K562 (cell line): ENCODE measurements around the gene DOCK1.

Experiments used
- CBX3 ChIP-seq, 2 experiments: IDR thresholded peaks; 1 replicate in 1 of 2; 2 replicates in 1 of 2; pipeline ENCODE4 v1.6.1; 2012; ENCODE audit warnings: inconsistent platforms in 2 of 2, low read length in 2 of 2, borderline replicate concordance in 1 of 2, control low read depth in 1 of 2
- CTCF ChIP-seq, 3 experiments: IDR thresholded peaks in 2 of 3; conservative IDR thresholded peaks in 1 of 3; 2 replicates each; pipeline ENCODE4 v1.5.1; 2011 to 2012; ENCODE audit warnings: low read length in 3 of 3, mild to moderate bottlenecking in 3 of 3, control low read depth in 2 of 3, improper control_type of control experiment in 1 of 3, inconsistent platforms in 1 of 3, low read depth in 1 of 3, mixed read lengths in 1 of 3, moderate library complexity in 1 of 3; ENCODE audit not compliant: insufficient read depth in 2 of 3
- ESRRA ChIP-seq: fragments of 450-650 bp; IDR thresholded peaks from 2 replicates; pipeline ENCODE4 v1.6.1; 2014; ENCODE audit warnings: low read depth, mild to moderate bottlenecking, moderate library complexity, borderline replicate concordance
- HDGF ChIP-seq: fragments of 450-650 bp; IDR thresholded peaks from 2 replicates; pipeline ENCODE4 v1.6.1; 2016
- MAX ChIP-seq: sonication (generic); formaldehyde crosslinking; IDR thresholded peaks from 2 replicates; pipeline ENCODE4 v1.9.0; 2022; ENCODE audit warnings: mild to moderate bottlenecking, missing genetic modification reagents
- POLR2AphosphoS5 ChIP-seq: IDR thresholded peaks from 2 replicates; pipeline ENCODE4 v1.6.1; 2011; ENCODE audit warnings: mild to moderate bottlenecking, low read depth, low read length, moderate library complexity; ENCODE audit not compliant: control insufficient read depth, insufficient read depth
- SMAD1 ChIP-seq: fragments of 150-350 bp; IDR thresholded peaks from 2 replicates; pipeline ENCODE4 v1.6.1; 2014; ENCODE audit warnings: low read length, low read depth; ENCODE audit not compliant: partially characterized antibody
- SPI1 ChIP-seq: IDR thresholded peaks from 2 replicates; pipeline ENCODE4 v1.6.1; 2011; ENCODE audit warnings: low read depth, low read length, control low read depth, borderline replicate concordance
- ZBTB7A ChIP-seq: IDR thresholded peaks from 2 replicates; pipeline ENCODE4 v1.6.1; 2011; ENCODE audit warnings: low read depth, mild to moderate bottlenecking, low read length, moderate library complexity, borderline replicate concordance; ENCODE audit not compliant: control insufficient read depth
- ZNF354B ChIP-seq: fragments of 250-450 bp; sonication (Bioruptor Pico); IDR thresholded peaks from 2 replicates; pipeline ENCODE4 v1.4.0; 2020
- ZNF717 ChIP-seq: fragments of 250-450 bp; sonication (Bioruptor Pico); IDR thresholded peaks from 2 replicates; pipeline ENCODE4 v1.5.0; 2021
- ZZZ3 ChIP-seq: fragments of 450-650 bp; IDR thresholded peaks from 2 replicates; pipeline ENCODE4 v1.6.1; 2016; ENCODE audit warnings: antibody characterized with exemption, mild to moderate bottlenecking, moderate library complexity
- TF ChIP-seq, protein P1 (sequence below): sonication (generic); formaldehyde crosslinking; IDR thresholded peaks from 2 replicates; pipeline ENCODE4 v1.8.1; 2022; ENCODE audit warnings: missing genetic modification reagents

DNA sequence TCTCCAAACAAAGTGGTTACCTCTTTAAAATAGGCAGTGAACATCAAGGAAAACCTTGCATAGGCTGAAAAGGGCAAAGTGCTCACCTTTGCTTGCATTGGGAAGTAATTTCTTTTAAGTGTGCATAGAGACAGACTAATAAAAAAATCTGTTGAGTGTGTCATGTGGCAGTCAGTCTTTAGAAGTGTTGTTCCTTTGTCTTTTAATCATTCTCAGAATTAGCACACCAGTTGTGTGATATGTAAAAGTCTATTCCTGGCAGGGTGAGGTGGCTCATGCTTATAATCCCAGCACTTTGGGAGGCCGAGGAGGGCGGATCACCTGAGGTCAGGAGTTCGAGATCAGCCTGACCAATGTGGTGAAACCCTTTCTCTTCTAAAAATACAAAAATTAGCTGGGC lies 174.2 kb downstream of the DOCK1 start:
- TF ChIP-seq, protein P1, sequence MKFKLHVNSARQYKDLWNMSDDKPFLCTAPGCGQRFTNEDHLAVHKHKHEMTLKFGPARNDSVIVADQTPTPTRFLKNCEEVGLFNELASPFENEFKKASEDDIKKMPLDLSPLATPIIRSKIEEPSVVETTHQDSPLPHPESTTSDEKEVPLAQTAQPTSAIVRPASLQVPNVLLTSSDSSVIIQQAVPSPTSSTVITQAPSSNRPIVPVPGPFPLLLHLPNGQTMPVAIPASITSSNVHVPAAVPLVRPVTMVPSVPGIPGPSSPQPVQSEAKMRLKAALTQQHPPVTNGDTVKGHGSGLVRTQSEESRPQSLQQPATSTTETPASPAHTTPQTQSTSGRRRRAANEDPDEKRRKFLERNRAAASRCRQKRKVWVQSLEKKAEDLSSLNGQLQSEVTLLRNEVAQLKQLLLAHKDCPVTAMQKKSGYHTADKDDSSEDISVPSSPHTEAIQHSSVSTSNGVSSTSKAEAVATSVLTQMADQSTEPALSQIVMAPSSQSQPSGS: no peak
- no peak for TF ChIP-seq HDGF
- TF ChIP-seq ZBTB7A: no peak
- no peak for TF ChIP-seq MAX (CRISPR knock-in tag)
- TF ChIP-seq ZNF717 (CRISPR knock-in tag): no peak
- no peak for TF ChIP-seq SPI1
- TF ChIP-seq CBX3 (IDR thresholded peaks at IDR 0.05; ENCODE audit: borderline replicate concordance in 1 of 2, low read length in 2 of 2): no peak
- no peak for TF ChIP-seq ZNF354B (CRISPR knock-in tag)
- TF ChIP-seq CTCF (IDR thresholded peaks at IDR 0.05 in 2 of 3, conservative IDR thresholded peaks at IDR 0.05 in 1 of 3; ENCODE audit: insufficient read depth in 2 of 3, low read depth in 1 of 3, low read length in 3 of 3): no peak
- TF ChIP-seq POLR2AphosphoS5: no peak
- TF ChIP-seq ZZZ3: no peak
- TF ChIP-seq SMAD1: no peak
- TF ChIP-seq ESRRA: no peak
